Naive B cell (primary cell): ENCODE results near the gene RPL19. TPM values are rescaled to one million over a fixed set of nuclear protein-coding genes. Genes with fewer than 3 reads are reported as not detected.

Source experiments
- ATAC-seq, 2 donors: fragments of 150-1000 bp; cut with Tn5 transposase; 2 replicates each; pipeline ENCODE4 v1.10.0; 2021; ENCODE audit warnings: low read depth in 2 of 2, mild to moderate bottlenecking in 2 of 2, moderate library complexity in 2 of 2
- DNase-seq: peaks from one replicate; pipeline ENCODE4 v3.0.0; 2022
- H3K27ac Mint-ChIP-seq, 6 donors: one replicate each; pipeline ENCODE4 v1.8.0; 2020 to 2022; ENCODE audit warnings: mild to moderate bottlenecking in 6 of 6, mixed read lengths in 6 of 6, moderate library complexity in 5 of 6, inconsistent platforms in 2 of 6
- H3K27me3 Mint-ChIP-seq, 3 donors: one replicate each; pipeline ENCODE4 v1.8.0; 2021 to 2022; ENCODE audit warnings: mixed read lengths in 3 of 3, mild to moderate bottlenecking in 1 of 3
- H3K36me3 Mint-ChIP-seq, 2 donors: one replicate each; pipeline ENCODE4 v1.8.0; 2020 to 2022; ENCODE audit warnings: mixed read lengths in 2 of 2, inconsistent platforms in 1 of 2, mild to moderate bottlenecking in 1 of 2
- H3K4me1 Mint-ChIP-seq, 3 donors: one replicate each; pipeline ENCODE4 v1.8.0; 2020 to 2022; ENCODE audit warnings: mixed read lengths in 3 of 3, inconsistent platforms in 1 of 3, mild to moderate bottlenecking in 1 of 3, moderate library complexity in 1 of 3
- H3K4me3 Mint-ChIP-seq, 8 donors: one replicate each; pipeline ENCODE4 v1.8.0; 2020 to 2022; ENCODE audit warnings: mild to moderate bottlenecking in 8 of 8, mixed read lengths in 8 of 8, moderate library complexity in 8 of 8, inconsistent platforms in 2 of 8
- H3K9me3 Mint-ChIP-seq, 7 donors: one replicate each; pipeline ENCODE4 v1.8.0; 2020 to 2022; ENCODE audit warnings: mixed read lengths in 7 of 7, mild to moderate bottlenecking in 5 of 7, inconsistent platforms in 2 of 7, moderate library complexity in 1 of 7
- polyA plus RNA-seq, 6 donors: library from polyadenylated mRNA; unstranded; fragments of 300-500 nt; fragmentation: Illumina TruSeq; gene quantifications; one replicate each; pipeline ENCODE4 v1.2.3, GENCODE V29; 2021; ENCODE audit warnings: low read depth in 6 of 6

The RPL19 gene
- polyA plus RNA-seq, 6 donors from 2014 or later: 2,219 to 3,415 (median 2,883) TPM

DNA sequence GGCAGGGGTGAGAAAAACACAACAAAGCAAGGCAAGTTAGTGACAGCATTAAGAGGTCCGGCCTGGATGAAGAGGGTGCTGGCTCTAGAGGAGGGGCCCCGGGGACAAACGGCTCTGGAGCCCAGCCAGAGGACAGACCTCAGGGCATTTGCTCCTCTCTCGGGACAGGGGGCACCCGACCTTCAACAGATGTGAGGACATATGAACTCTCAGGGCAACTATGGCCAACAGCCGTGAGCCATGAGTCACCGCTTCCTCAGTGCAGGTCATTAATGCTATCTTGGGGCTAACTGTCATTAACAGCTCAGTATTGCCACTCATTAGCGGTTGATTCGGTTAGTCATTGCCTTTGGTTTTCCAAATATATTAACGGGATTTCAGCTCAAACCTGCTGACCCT, 24.4 kb upstream of the RPL19 start:
- Mint-ChIP-seq H3K4me3 (peak overlapping the region in 1 of 8 donors; percentile 39), H3K27me3 (peaks cover 7 to 28% (median 24%) of the 10 kb centered on the region in 3 donors)

GRCh38 chr17:39177256-39177655, 22.8 kb upstream of the RPL19 start:
- H3K36me3 Mint-ChIP-seq: no peaks in the 10 kb centered on the region
- H3K4me1 Mint-ChIP-seq: peaks cover 5 to 14% (median 6%) of the 10 kb centered on the region in 3 donors
- DNase-seq: no peak
- H3K4me3 Mint-ChIP-seq: no peak overlapping the region
- no peak for ATAC-seq
- peaks cover 7 to 20% (median 19%) of the 10 kb centered on the region in 3 donors for H3K27me3 Mint-ChIP-seq
- H3K27ac Mint-ChIP-seq: no peak overlapping the region
- H3K9me3 Mint-ChIP-seq: no peaks in the 10 kb centered on the region

More for the DNA sequence above, 24.4 kb upstream of the RPL19 start:
- no peaks in the 10 kb centered on the region for H3K36me3 Mint-ChIP-seq
- ATAC-seq (no peak), DNase-seq (no peak)
- H3K4me1 Mint-ChIP-seq: peaks cover 5 to 14% (median 6%) of the 10 kb centered on the region in 3 donors
- H3K9me3 Mint-ChIP-seq: no peaks in the 10 kb centered on the region
- no peak overlapping the region for H3K27ac Mint-ChIP-seq

DNA sequence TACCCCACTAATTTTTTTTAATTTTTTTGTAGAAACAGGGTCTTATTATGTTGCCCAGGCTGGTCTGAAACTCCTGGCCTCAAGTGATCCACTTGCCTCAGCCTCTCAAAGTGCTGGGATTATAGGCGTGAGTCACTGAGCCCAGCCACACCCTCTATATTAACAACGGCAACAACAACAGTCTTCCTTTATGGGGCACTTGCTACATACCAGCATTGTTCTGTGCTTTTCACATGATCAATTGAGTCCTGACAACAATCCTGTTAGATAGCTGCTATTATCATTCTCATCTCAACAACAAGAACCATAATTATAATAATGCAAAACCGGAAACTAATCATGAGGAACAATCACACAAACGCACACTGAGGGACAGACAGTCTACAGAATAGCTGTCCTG, 21.5 kb upstream of the RPL19 start:
- DNase-seq (no peak), ATAC-seq (no peak)
- Mint-ChIP-seq H3K27ac (peak overlapping the region in 1 of 6 donors; percentile 37), H3K36me3 (peaks cover 7% of the 10 kb centered on the region in 2 donors), H3K27me3 (peaks cover 3 to 8% (median 6%) of the 10 kb centered on the region in 3 donors), H3K4me3 (no peak overlapping the region), H3K4me1 (peaks cover 5 to 14% (median 6%) of the 10 kb centered on the region in 3 donors), H3K9me3 (no peaks in the 10 kb centered on the region)

DNA sequence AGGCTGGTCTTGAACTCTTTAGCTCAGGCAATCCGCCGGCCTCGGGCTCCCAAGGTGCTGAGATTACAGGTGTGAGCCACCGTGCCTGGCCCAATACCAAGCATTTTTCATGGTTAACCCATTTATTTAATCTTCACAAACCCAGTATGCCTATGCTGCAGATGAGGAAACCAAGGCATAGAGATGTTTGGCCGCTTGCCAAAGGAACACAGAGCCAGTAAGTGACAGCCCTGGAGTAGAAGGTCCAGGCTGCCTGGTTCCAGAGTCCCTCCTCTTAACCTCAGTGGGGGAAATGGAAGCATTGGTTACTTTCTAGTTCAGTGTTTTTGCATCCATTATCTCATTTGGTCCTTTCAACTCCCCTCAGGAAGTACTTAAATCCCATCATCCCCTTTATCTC, 18.8 kb upstream of the RPL19 start:
- H3K9me3 Mint-ChIP-seq: no peaks in the 10 kb centered on the region
- H3K4me1 Mint-ChIP-seq: no peaks in the 10 kb centered on the region
- no peak overlapping the region for H3K4me3 Mint-ChIP-seq
- no peaks in the 10 kb centered on the region for H3K27me3 Mint-ChIP-seq
- no peak overlapping the region for H3K27ac Mint-ChIP-seq
- peaks cover 9 to 10% of the 10 kb centered on the region in 2 donors for H3K36me3 Mint-ChIP-seq
- ATAC-seq (no peak), DNase-seq (no peak)

- no peak for DNase-seq
- ATAC-seq: no peak
- Mint-ChIP-seq H3K4me1 (no peaks in the 10 kb centered on the region), H3K36me3 (peaks cover 9 to 10% of the 10 kb centered on the region in 2 donors), H3K4me3 (no peak overlapping the region), H3K9me3 (no peaks in the 10 kb centered on the region), H3K27me3 (no peaks in the 10 kb centered on the region), H3K27ac (peak overlapping the region in 1 of 6 donors; percentile 69)
Observed at GRCh38 chr17:39183045-39183444, 17.0 kb upstream of the RPL19 start.

DNA sequence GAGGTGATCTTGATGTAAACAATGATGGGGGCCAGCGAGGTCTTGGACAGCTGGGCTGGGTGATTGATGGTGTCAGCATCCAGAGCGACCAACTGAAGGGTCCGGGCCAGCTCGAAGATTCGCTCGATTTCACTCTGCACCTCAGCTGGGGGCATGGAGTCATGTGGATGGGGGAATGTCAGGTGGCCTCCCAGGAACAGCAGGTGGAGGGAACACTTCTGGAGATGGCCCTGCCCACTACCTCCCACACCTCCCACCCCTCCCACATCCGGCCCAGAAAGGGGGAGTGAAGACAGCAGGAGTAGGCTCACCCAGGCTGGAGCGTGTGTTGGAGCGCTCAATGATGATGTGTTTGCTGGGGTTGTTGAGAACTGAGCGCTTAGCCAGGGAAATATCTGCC, 16.4 kb upstream of the RPL19 start:
- Mint-ChIP-seq H3K27me3 (no peaks in the 10 kb centered on the region), H3K4me1 (no peaks in the 10 kb centered on the region), H3K9me3 (no peaks in the 10 kb centered on the region), H3K36me3 (peaks cover 9 to 10% of the 10 kb centered on the region in 2 donors), H3K27ac (no peak overlapping the region), H3K4me3 (no peak overlapping the region)
- DNase-seq (no peak), ATAC-seq (no peak)

DNA sequence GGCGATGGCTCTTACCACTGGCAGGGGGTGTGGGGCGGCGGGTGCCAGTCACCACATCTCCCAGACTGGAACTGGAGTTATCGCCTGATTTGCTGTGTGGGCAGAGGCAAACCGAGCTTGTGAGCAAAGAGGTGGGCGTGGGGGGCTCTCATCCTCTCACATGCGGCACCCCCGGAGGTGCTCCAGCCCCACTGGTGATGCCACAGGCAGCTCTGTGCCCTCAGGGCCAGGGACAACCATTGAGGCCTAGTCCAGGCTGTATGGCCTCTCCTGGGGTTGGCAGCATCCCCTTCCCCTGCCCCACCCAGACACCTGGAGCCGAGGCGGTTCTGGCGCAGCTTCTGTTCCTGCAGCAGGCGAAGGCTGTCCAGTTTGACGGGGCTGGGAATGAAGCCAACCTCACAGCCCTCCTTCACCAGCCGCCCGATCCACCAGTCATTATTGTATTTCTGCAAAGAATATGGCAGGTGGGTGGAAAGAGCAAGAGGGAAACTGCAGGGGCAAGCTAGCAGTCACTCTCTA, 13.5 kb upstream of the RPL19 start:
- Mint-ChIP-seq H3K9me3 (no peaks in the 10 kb centered on the region), H3K4me3 (no peak overlapping the region), H3K4me1 (no peaks in the 10 kb centered on the region), H3K36me3 (peaks cover 9 to 10% of the 10 kb centered on the region in 2 donors), H3K27me3 (no peaks in the 10 kb centered on the region), H3K27ac (no peak overlapping the region)
- no peak for DNase-seq
- no peak for ATAC-seq

DNA sequence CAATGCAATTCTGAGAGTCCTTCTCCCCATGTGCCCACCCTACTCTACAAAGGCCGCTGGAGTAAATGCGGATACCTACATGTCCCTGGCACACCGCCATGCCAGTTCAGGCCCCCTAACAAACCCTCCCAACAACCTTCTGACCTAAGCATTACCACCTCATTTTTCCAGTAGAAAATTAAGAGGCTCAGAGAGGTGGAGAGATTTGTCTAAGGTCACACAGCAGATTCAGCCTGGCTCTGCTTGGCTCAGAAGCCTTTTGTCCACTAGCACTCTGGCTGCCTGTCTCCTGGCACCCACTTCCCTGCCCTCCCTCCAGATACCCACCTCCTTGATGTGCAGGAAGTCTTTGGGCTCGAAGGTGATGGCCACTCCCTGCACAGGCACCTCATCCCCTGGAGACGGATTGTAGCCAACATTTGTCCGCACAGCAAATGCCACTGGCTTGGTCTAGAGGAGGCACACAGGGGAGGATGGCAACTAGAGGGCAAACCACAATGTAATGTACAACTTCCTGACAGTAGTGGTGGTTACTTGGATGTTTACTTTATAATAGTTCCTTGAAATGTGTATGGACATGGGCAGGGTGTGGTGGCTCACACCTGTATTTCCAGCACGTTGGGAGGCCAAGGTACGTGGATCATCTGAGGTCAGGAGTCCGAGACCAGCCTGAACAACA, 12.8 kb upstream of the RPL19 start:
- peaks cover 9 to 10% of the 10 kb centered on the region in 2 donors for H3K36me3 Mint-ChIP-seq
- H3K4me1 Mint-ChIP-seq: no peaks in the 10 kb centered on the region
- peak overlapping the region in 1 of 6 donors; percentile 29 for H3K27ac Mint-ChIP-seq
- DNase-seq: no peak
- H3K9me3 Mint-ChIP-seq: no peaks in the 10 kb centered on the region
- no peak overlapping the region for H3K4me3 Mint-ChIP-seq
- H3K27me3 Mint-ChIP-seq: no peaks in the 10 kb centered on the region
- ATAC-seq: no peak

DNA sequence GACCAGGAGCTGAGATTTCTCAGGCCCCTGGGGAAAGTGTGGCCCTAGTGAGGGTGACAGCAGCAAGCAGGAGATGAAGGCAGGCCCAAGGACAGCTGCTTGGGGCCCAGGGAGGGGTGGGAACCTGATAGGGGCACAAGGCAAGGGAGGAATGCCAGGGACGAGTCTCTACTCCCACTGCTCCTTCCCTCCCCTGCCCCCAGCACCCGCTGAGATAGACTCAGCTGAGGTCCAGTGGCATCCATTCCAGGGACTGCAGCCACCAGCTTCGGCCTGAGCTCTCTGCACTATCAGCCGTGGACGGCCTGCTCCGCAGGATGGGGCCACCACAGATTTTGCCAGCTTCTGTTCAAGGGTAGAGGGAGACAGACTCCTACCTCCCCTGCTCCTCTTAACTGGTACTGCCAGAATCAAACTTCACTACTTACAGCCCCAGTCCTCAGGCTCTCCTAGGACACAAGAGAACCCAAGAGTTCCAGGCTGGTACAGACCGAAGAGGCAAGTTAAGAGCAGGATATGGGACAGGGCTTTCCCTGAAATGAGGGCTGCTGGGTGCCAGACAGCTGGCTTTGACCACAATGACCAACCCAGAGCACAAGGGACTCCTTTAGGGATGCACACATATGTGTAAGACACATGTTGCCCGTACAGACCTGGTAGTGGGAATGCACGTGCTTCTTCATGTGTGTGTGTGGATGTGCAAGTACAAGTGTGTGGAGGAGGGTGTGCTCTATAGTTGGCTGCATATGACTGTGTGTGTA, 8.2 kb upstream of the RPL19 start:
- H3K4me3 Mint-ChIP-seq: no peak overlapping the region
- no peaks in the 10 kb centered on the region for H3K36me3 Mint-ChIP-seq
- ATAC-seq (no peak), DNase-seq (no peak)
- H3K9me3 Mint-ChIP-seq: no peaks in the 10 kb centered on the region
- H3K27me3 Mint-ChIP-seq: no peaks in the 10 kb centered on the region
- H3K4me1 Mint-ChIP-seq: peaks cover 7 to 17% (median 17%) of the 10 kb centered on the region in 3 donors
- H3K27ac Mint-ChIP-seq: no peak overlapping the region

- Mint-ChIP-seq H3K27me3 (no peaks in the 10 kb centered on the region), H3K4me1 (peaks cover 9 to 18% (median 17%) of the 10 kb centered on the region in 3 donors), H3K9me3 (no peaks in the 10 kb centered on the region), H3K4me3 (no peak overlapping the region), H3K36me3 (no peaks in the 10 kb centered on the region), H3K27ac (no peak overlapping the region)
- ATAC-seq (no peak), DNase-seq (no peak)
Observed at GRCh38 chr17:39192901-39193300, 7.2 kb upstream of the RPL19 start.

DNA sequence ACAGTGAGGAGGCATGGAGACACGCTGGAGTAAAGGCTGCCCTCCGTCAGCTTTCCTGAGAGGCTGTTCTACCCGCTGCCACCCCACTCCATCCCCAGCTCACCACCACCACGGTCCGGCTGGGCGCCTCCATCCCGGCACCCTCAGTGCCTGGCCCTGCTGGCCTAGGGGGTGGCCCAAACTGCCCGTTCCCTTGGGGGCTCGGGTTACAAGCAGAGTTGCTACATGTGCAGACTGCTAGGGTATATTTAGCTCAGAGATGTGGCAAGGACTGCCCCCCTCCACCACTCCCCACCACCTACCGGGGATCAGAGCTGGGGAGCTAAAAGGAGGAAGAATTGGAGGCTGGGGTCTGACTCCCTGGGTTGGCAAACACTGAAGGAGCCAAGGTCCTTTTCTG, 6.7 kb upstream of the RPL19 start:
- H3K27ac Mint-ChIP-seq: no peak overlapping the region
- ATAC-seq (no peak), DNase-seq (no peak)
- H3K27me3 Mint-ChIP-seq: no peaks in the 10 kb centered on the region
- H3K36me3 Mint-ChIP-seq: no peaks in the 10 kb centered on the region
- H3K9me3 Mint-ChIP-seq: no peaks in the 10 kb centered on the region
- H3K4me3 Mint-ChIP-seq: no peak overlapping the region
- H3K4me1 Mint-ChIP-seq: peaks cover 9 to 22% (median 20%) of the 10 kb centered on the region in 3 donors

DNA sequence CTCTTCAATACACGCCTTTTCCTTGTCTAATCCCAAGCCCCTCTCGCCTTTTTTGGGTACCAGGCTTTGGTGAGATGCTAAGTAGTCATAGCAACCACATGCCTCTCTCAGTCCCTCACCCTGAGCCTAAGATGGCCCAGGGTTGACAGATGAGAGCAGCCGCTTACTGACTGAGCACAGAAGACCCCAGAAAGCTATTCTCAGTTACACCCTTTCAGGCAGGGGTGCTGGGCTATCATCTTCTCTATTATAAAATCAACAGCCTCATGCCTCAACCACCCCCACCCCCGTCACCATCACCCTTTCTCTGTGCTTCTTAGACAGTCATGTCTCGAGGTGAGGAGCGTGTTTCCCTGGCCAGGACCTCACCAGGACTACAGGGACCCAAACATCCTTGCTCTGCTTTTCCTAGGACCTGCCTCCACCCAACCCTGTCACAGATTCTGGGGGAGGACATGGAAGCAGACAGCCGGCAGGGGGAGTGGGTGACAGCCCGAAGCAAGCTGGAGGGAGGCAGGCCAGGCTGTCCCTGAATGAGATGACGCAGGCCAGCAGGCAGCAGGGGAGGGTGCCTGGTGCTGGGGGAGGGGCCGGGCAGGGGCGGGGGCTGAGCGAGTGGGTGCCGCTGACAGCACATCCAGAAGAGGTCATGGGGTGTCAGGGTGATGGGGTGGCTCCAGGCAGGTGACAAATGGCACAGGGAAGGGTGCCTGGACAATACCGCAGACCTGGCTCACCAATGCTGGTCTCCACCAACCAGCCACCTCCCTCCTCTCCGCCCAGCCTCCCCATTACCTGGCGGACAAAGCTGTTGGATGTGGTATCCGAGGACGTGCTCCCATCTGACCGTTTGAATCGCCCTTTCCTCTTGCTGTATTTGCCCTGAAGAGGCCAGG, 5.7 kb upstream of the RPL19 start:
- H3K9me3 Mint-ChIP-seq: no peaks in the 10 kb centered on the region
- peak overlapping the region in 3 of 6 donors; percentile 71 to 91 (median 79) for H3K27ac Mint-ChIP-seq
- ATAC-seq (no peak), DNase-seq (no peak)
- H3K27me3 Mint-ChIP-seq: no peaks in the 10 kb centered on the region
- H3K4me3 Mint-ChIP-seq: peak overlapping the region in 4 of 8 donors; percentile 1 to 47 (median 29)
- H3K4me1 Mint-ChIP-seq: peaks cover 16 to 32% (median 27%) of the 10 kb centered on the region in 3 donors
- no peaks in the 10 kb centered on the region for H3K36me3 Mint-ChIP-seq

DNA sequence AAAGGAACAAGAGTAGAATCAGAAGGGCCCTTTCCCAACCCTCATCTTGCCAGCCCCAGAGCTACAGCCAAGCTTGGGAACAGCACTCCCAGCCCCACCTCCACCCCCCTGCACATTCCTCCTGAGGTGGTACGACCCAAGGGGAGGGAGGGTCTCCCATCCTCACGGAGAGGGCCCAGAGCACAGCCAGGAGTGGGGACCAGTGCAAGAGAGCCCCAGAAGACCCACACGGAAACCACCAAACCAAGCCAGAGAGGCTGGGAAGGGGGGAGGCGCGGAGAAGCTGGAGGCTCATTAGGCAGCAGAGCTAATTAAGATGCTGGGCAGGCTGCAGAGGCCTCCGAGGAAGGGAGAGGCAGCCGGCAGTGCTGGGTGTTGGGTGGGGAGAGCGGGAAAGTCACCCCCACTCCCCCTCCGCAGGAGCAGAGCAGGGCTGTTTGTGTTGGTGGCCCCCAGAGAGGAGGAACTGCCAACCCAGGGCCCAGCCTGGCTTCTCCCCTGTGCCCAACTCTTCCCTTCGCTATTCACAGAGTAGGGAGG, 5.0 kb upstream of the RPL19 start:
- peak overlapping the region in 5 of 8 donors; percentile 25 to 98 (median 47) for H3K4me3 Mint-ChIP-seq
- H3K4me1 Mint-ChIP-seq: peaks cover 23 to 39% (median 35%) of the 10 kb centered on the region in 3 donors
- H3K27ac Mint-ChIP-seq: no peak overlapping the region
- ATAC-seq (no peak), DNase-seq (no peak)
- no peaks in the 10 kb centered on the region for H3K9me3 Mint-ChIP-seq
- H3K27me3 Mint-ChIP-seq: no peaks in the 10 kb centered on the region
- no peaks in the 10 kb centered on the region for H3K36me3 Mint-ChIP-seq
